Stimulated activated naive CD8-positive, alpha-beta T cell treated with anti-CD3 and anti-CD28 coated beads, Interleukin-15, Interleukin-2, amounts not matched to agents 100 ng/mL and 50 ng/mL, for 24 hours (primary cell): ENCODE data around the gene CCDC12.

ENCODE experiments used
- H3K27ac Mint-ChIP-seq: one replicate; pipeline ENCODE4 v1.8.0; 2021; ENCODE audit warnings: mild to moderate bottlenecking, mixed read lengths
- H3K27me3 Mint-ChIP-seq: one replicate; pipeline ENCODE4 v1.8.0; 2021; ENCODE audit warnings: mixed read lengths
- H3K36me3 Mint-ChIP-seq: one replicate; pipeline ENCODE4 v1.8.0; 2021; ENCODE audit warnings: low read depth, mixed read lengths
- H3K4me1 Mint-ChIP-seq: one replicate; pipeline ENCODE4 v1.8.0; 2021; ENCODE audit warnings: low read depth, mixed read lengths
- H3K4me3 Mint-ChIP-seq: one replicate; pipeline ENCODE4 v1.8.0; 2021; ENCODE audit warnings: mild to moderate bottlenecking, mixed read lengths
- H3K9me3 Mint-ChIP-seq: one replicate; pipeline ENCODE4 v1.8.0; 2021; ENCODE audit warnings: mixed read lengths

CCDC12 gene

DNA sequence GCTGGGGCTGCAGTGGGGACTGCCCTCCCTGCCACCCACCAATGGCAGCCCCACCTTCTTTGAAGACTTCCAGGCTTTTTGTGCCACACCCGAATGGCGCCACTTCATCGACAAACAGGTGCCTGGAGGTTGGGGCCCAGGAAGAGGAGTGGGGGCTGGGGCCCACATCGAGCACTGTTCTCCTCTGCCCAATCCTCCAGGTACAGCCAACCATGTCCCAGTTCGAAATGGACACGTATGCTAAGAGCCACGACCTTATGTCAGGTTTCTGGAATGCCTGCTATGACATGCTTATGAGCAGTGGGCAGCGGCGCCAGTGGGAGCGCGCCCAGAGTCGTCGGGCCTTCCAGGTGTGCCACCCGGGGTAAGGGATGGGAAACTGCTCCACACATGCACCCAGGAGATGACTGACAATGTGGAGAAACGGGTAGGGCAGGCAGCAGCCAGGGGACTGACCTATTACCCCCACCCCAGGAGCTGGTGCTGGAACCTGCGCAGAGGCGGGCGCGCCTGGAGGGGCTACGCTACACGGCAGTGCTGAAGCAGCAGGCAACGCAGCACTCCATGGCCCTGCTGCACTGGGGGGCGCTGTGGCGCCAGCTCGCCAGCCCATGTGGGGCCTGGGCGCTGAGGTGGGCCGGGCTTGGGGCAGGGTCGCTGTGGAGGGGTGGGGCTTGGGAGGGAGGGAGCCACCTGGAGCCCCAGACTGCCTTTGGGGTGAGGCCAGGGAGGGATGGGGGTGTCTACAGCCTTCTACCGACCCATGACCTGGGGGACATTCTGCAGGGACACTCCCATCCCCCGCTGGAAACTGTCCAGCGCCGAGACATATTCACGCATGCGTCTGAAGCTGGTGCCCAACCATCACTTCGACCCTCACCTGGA lies 25.9 kb upstream of the CCDC12 start:
- Mint-ChIP-seq H3K27me3 (no peaks in the 10 kb centered on the region), H3K9me3 (no peaks in the 10 kb centered on the region), H3K4me3 (no peak overlapping the region), H3K27ac (no peak overlapping the region), H3K4me1 (peaks cover 4% of the 10 kb centered on the region), H3K36me3 (peaks cover 27% of the 10 kb centered on the region)

DNA sequence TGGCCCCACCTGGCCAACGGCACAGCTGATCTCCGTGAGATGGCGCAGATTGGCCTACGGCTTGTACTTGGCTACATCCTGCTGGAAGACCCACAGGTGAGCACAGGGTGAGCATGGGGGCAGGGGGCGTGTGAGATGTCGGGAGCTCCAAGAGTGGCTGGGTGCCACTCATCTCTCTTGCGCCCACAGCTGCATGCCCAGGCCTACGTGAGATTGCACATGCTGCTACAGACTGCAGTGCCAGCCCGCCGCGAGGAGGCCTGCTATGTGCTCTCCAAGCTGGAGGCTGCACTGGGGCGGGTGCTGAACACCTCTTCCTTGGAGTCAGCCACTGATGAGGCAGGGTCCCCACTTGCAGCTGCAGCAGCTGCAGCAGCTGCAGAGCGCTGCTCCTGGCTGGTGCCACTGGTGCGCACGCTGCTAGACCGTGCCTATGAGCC lies 25.2 kb upstream of the CCDC12 start:
- Mint-ChIP-seq H3K36me3 (peaks cover 27% of the 10 kb centered on the region), H3K4me1 (peaks cover 10% of the 10 kb centered on the region), H3K4me3 (no peak overlapping the region), H3K27ac (no peak overlapping the region), H3K27me3 (no peaks in the 10 kb centered on the region), H3K9me3 (no peaks in the 10 kb centered on the region)

DNA sequence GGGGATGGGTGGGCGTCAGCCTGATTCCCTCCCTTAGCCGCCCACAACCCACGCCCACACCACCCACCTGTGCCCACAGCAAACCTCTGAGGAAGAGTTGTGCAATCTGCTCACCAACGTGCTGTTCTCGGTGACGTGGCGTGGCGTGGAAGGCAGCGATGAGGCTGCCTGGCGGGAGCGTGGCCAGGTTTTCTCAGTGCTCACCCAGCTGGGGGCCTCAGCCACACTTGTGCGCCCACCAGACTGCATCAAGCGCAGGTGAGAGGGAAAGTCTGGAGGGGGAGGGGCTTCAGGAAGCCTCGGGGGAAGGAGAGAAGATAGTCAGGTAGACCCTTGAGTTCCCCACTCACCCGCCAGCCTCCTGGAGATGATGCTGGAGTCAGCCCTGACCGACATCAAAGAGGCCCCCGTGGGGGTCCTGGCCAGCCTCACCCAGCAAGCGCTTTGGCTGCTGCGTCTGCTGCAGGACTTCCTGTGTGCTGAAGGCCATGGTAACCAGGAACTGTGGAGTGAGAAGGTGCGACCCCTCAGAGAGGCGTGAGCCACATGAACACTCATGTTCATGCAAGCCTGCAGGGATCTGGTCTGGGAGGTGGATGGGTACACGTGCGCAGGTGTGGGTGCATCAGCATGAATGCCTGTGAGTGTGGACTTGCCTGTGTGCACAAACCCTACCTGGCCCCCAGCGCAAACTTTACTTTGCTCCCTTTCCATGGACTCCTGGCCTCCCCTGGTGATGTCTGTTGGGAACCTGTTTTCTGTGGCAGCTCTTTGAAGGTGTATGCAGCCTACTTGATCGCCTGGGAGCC lies 24.6 kb upstream of the CCDC12 start:
- peaks cover 13% of the 10 kb centered on the region for H3K4me1 Mint-ChIP-seq
- H3K9me3 Mint-ChIP-seq: no peaks in the 10 kb centered on the region
- H3K36me3 Mint-ChIP-seq: peaks cover 21% of the 10 kb centered on the region
- no peak overlapping the region for H3K27ac Mint-ChIP-seq
- H3K27me3 Mint-ChIP-seq: no peaks in the 10 kb centered on the region
- H3K4me3 Mint-ChIP-seq: no peak overlapping the region

DNA sequence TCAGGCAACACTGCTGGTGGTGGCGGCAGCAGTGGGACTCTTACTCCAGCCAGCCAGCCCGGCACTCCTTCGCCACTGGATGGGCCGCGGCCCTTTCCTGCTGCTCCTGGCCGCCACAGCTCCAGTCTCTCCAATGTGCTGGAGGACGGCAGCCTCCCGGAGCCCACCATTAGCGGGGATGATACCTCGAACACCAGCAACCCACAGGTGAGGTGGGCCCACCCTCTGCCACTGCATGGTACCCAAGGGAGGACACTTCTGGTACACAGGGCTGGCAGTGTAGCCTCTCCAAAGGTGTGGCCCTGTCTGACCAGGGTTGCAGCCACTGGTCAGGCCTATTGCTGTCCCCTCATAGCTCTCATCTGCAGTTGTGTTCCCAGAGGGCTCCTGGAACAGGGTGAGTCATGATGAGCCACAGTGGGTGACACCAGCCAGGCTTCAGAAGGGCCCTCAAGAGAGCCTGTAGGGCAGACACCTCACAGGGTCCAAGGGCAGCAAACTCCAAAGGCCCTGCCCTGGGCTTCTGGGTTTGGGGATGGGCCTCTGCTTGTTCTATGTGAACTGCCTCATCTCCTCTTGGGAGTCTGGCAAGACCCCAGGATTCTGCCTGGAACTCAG lies 23.8 kb upstream of the CCDC12 start:
- Mint-ChIP-seq H3K36me3 (peaks cover 16% of the 10 kb centered on the region), H3K4me3 (no peak overlapping the region)

DNA sequence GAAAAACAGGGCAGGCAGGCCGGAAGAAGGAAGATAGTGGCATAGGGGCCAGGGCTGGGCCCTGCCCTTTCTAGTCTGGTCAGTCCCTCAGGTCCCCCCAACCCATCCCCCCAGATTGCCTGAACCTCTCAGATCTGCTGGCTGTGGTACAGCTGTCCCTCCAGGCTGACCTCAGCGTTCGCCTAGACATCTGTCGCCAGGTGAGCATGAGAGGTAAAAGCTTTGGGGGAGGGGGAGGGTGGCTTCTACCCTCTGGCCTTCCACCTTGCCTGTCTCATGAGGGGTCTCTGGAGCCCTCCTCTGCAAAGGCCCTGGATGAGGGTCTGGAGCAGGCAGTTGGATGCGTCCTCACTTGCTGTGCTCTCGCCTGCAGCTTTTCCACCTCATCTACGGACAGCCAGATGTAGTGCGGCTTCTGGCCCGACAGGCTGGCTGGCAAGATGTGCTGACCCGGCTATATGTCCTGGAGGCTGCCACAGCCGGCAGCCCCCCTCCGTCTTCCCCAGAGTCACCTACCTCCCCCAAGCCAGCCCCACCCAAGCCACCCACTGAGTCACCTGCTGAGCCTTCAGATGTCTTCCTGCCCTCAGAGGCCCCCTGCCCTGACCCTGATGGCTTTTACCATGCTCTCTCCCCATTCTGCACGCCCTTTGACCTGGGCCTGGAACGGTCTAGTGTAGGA lies 23.1 kb upstream of the CCDC12 start:
- Mint-ChIP-seq H3K27me3 (no peaks in the 10 kb centered on the region), H3K27ac (no peak overlapping the region), H3K36me3 (peaks cover 16% of the 10 kb centered on the region), H3K9me3 (no peaks in the 10 kb centered on the region), H3K4me1 (peaks cover 13% of the 10 kb centered on the region), H3K4me3 (no peak overlapping the region)

More for the DNA sequence above, 23.8 kb upstream of the CCDC12 start:
- Mint-ChIP-seq H3K4me1 (peaks cover 13% of the 10 kb centered on the region), H3K9me3 (no peaks in the 10 kb centered on the region), H3K27ac (no peak overlapping the region), H3K27me3 (no peaks in the 10 kb centered on the region)

DNA sequence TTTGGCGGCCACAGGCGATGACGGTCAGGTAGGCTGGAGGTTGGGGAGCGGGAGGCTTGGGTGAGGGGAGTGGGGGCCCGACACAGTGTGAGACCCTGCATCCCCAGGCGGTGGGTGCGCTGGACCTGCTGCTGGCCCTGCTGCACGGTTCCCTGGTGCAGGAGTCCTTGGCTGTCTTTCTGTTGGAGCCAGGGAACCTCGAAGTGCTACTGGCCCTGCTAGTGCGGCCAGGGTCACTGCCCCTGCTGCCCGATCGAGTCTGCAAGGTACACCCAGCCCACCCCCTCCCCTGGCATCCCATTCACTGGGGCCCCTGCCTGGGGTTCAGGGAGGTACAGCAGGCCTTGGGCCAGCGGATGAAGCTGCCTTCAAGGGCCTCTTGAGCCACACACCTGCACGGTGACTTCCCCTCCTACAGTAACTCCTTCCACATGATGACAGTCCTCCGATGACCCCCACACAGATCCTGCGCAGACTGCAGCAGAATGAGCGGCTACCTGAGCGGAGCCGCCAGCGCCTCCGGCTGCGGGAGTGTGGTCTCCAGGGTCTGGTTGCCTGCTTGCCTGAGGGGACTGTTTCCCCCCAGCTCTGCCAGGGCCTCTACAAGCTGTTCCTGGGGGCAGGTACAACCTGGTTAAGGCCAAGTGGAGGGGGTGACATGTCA lies 22.4 kb upstream of the CCDC12 start:
- no peaks in the 10 kb centered on the region for H3K9me3 Mint-ChIP-seq
- H3K4me1 Mint-ChIP-seq: peaks cover 13% of the 10 kb centered on the region
- H3K36me3 Mint-ChIP-seq: peaks cover 11% of the 10 kb centered on the region
- no peaks in the 10 kb centered on the region for H3K27me3 Mint-ChIP-seq
- H3K4me3 Mint-ChIP-seq: no peak overlapping the region
- H3K27ac Mint-ChIP-seq: no peak overlapping the region

DNA sequence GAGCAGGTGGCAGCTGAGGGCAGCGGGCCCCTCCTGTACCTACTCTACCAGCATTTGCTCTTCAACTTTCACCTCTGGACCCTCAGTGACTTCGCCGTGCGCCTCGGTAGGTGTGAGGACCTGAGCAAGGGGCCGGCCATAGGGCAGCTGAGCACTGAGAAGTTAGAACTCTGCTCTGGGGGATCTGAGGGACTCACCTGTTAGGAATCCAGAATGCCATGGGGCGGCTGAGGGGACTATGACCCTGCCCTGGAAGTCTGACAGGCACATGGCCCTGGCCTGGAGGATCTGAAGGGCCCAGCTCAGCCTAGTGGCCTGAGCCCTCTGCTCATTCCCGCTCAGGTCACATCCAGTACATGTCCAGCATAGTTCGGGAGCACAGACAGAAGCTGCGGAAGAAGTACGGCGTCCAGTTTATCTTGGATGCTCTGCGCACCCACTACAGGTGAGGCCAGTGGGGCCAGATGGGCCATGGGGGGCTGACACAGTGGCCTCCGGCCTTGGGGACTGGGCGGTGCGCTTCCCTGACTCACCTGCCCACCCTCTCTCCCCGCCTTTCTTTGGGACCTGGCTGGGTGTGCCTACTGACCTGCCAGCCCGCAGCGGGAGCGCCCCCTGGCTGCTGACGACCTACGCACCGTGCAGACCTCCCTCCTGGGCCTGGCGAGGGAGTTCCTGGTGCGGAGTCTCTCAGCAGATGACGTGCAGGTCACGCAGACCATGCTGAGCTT lies 21.7 kb upstream of the CCDC12 start:
- H3K9me3 Mint-ChIP-seq: no peaks in the 10 kb centered on the region
- H3K4me1 Mint-ChIP-seq: peaks cover 13% of the 10 kb centered on the region
- no peak overlapping the region for H3K4me3 Mint-ChIP-seq
- H3K27ac Mint-ChIP-seq: no peak overlapping the region
- H3K36me3 Mint-ChIP-seq: peaks cover 7% of the 10 kb centered on the region
- H3K27me3 Mint-ChIP-seq: no peaks in the 10 kb centered on the region

DNA sequence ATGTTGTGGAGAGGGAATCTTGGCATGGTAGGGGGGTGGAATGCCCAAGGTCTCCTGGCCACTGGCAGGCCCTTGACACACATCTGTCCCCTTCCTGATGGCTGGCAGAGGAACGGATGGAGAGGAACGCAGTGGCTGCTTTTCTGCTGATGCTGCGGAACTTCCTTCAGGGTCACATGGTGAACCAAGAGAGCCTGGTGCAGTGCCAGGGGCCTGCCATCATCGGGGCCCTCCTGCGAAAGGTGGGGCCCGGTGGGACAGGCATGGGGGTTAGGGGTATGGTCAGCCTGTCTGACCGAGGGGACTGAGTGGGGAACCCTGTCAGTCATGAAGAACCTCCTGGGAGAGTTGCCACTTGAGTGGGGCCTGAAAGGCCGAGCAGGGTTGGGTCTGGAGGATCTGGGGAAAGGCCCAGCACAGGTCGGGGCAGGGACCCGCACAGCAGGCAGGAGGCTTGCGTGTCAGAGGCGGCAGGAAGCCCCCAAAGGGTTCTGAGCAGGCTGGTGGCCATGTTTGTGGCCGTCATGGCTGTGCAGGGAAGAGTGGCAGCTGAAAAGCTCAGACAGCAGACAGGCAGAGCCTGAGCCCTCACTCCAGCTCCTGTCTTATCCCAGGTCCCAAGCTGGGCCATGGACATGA lies 21.0 kb upstream of the CCDC12 start:
- Mint-ChIP-seq H3K9me3 (no peaks in the 10 kb centered on the region), H3K27ac (peak overlapping the region; percentile 11), H3K36me3 (peaks cover 7% of the 10 kb centered on the region), H3K4me1 (peaks cover 13% of the 10 kb centered on the region), H3K27me3 (no peaks in the 10 kb centered on the region), H3K4me3 (no peak overlapping the region)

DNA sequence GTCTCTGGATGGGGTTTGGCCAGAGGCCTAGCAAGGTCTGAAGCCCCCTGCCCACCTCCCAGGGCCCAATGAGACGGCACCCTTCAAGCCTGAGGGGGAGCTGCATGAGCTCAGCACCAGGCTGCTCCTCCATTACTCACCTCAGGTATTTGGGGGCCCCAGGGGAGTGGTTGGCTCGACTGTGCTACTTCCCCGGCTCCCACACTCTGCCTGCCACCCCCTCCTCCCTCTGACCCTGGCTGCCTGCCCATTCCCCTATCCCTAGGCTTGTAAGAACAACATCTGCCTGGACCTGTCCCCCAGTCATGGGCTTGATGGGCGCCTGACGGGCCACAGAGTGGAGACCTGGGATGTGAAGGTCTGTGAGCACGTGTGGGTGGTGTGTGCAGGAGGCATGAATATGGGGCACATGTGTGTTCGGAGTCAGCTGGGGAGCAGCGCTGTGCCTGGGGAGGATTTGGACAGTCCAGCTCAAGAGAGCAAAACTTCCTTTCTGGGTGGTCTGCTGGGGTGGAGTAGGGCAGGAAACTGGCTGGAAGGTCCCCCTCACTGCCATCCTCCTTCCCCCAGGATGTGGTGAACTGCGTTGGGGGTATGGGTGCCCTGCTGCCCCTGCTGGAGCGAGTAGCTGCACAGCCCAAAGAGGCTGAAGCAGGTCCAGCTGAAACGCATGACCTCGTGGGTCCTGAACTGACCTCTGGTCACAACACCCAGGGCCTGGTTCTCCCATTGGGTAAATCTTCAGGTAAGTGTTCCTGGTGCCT lies 20.3 kb upstream of the CCDC12 start:
- Mint-ChIP-seq H3K4me3 (no peak overlapping the region), H3K4me1 (peaks cover 13% of the 10 kb centered on the region), H3K27me3 (no peaks in the 10 kb centered on the region), H3K36me3 (peaks cover 7% of the 10 kb centered on the region), H3K27ac (peak overlapping the region; percentile 11), H3K9me3 (no peaks in the 10 kb centered on the region)

DNA sequence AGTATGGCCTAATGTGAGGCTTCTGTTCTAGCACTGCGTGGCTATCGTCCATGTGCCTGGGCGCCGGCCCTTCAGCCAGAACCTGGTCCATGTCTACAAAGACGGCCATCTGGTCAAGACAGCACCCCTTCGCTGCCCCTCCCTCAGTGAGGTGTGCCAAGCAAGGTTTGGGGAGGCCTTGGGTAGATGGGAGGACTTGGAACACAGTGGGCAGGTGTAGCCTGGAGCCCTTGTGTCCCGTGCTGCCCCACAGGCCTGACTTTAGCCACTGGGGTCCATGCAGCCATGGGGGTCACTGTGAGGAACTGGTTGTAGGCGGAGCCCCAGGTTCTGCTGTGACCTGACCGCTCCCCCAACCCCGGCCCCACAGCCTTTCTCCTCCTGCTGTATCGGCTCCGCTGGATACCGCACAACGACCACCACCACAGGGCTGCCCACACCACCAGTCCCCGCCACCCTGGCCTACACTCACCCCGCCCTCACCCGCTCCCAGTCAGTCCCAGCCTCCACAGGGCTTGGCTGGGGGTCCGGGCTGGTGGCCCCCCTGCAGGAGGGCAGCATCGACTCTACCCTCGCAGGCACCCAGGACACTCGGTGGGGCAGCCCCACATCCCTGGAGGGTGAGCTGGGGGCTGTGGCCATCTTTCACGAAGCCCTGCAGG lies 19.5 kb upstream of the CCDC12 start:
- no peak overlapping the region for H3K27ac Mint-ChIP-seq
- peaks cover 7% of the 10 kb centered on the region for H3K36me3 Mint-ChIP-seq
- H3K4me3 Mint-ChIP-seq: no peak overlapping the region
- no peaks in the 10 kb centered on the region for H3K27me3 Mint-ChIP-seq
- peaks cover 13% of the 10 kb centered on the region for H3K4me1 Mint-ChIP-seq
- H3K9me3 Mint-ChIP-seq: no peaks in the 10 kb centered on the region

DNA sequence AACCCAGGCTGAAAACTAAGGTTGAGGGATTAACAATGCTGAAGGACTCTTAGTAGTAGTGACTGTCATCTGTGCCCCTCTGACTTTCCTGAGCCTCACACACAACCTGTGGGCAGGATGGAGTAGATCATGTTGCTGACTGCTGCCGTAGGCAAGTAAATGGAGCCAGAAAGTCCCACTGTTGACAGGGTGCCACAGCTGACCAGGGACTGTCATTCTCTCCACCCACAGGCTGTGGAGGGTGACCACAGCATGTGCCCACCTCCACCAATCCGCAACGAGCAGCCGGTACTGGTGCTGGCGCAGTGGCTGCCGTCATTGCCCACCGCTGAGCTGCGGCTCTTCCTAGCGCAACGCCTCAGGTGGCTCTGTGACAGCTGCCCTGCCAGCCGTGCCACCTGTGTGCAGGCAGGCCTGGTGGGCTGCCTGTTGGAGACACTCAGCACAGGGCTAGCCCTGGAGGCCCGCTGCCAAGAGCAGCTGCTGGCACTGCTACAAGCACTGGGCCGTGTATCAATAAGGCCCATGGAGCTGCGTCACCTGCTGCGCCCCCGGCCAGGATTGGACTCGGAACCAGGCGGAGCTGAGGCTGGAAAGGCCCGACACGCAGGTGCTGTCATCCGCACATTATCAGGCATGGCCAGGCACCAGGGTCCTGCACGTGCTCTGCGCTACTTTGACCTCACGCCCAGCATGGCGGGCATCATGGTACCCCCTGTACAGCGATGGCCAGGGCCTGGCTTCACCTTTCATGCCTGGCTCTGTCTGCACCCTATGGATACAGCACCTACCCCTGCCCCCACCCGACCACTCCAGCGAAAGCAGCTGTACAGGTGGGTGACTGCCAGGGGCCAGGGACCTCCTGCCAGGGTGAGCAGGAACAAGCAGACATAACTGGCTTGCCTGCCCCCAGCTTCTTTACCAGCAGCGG lies 18.5 kb upstream of the CCDC12 start:
- no peaks in the 10 kb centered on the region for H3K9me3 Mint-ChIP-seq
- H3K36me3 Mint-ChIP-seq: peaks cover 11% of the 10 kb centered on the region
- no peak overlapping the region for H3K4me3 Mint-ChIP-seq
- H3K27me3 Mint-ChIP-seq: no peaks in the 10 kb centered on the region
- H3K4me1 Mint-ChIP-seq: peaks cover 18% of the 10 kb centered on the region
- no peak overlapping the region for H3K27ac Mint-ChIP-seq

DNA sequence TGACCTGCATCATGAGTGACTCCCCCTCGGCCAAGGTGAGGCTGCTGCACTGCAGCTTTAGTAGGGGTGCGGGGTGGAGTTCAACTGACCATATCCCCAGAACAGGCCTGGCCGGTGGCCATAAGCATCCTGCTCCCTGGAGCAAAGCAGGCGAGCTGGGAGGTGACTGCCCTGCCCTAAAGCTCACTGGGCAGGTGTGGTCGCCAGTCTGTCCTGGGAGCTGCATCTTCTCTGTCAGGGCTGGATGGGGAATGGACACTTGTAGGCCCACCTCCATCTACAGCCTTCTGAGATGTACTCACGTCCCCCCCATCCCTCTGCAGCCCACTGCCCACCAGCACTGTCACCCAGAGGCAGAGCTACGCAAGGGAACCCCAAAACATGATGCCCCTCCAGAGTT lies 17.4 kb upstream of the CCDC12 start:
- no peak overlapping the region for H3K4me3 Mint-ChIP-seq
- peaks cover 16% of the 10 kb centered on the region for H3K36me3 Mint-ChIP-seq
- H3K27me3 Mint-ChIP-seq: no peaks in the 10 kb centered on the region
- no peaks in the 10 kb centered on the region for H3K9me3 Mint-ChIP-seq
- peaks cover 25% of the 10 kb centered on the region for H3K4me1 Mint-ChIP-seq
- H3K27ac Mint-ChIP-seq: no peak overlapping the region
